ENCODE results near the gene UTY. TPM values are rescaled to one million over a fixed set of nuclear protein-coding genes. Genes with fewer than 3 reads are reported as not detected.

Gene UTY
- total RNA-seq, 4 donors from 2014 or later = 0.19 to 27.4 (median 17.6) TPM; not detected in 1

DNA sequence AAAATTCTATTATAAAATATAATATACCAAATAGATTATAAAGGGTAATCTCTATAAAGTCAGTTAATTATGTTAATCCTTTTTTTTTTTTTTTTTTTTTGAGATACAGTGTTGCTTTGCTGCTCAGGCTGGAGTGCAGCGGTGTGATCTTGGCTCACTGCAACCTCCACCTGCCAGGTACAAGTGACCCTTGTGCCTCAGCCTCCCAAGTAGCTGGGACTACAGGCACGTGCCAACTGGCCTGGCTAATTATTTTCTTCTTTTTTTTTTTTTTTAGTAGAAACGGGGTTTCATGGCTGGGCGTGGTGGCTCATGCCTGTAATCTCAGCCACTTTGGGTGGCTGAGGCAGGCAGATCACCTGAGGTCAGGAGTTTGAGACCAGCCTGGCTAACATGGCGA is 141.9 kb downstream of the UTY start:
- no peaks in the 10 kb centered on the region for H3K4me1 ChIP-seq
- no peak overlapping the region for H3K4me3 ChIP-seq
- H3K27ac ChIP-seq (replicated peaks in 1 of 4) = no peak overlapping the region
- H3K36me3 ChIP-seq = peaks cover 0 to 34% (median 0%) of the 10 kb centered on the region in 4 donors
- intact Hi-C loops (cut with DNase I) = no loop called here
- TF ChIP-seq EP300 (IDR thresholded peaks at IDR 0.05) (no peak), POLR2A (IDR thresholded peaks at IDR 0.05; ENCODE audit: low read depth) (no peak), POLR2AphosphoS5 (IDR thresholded peaks at IDR 0.05) (no peak)
- TF ChIP-seq, protein P1, sequence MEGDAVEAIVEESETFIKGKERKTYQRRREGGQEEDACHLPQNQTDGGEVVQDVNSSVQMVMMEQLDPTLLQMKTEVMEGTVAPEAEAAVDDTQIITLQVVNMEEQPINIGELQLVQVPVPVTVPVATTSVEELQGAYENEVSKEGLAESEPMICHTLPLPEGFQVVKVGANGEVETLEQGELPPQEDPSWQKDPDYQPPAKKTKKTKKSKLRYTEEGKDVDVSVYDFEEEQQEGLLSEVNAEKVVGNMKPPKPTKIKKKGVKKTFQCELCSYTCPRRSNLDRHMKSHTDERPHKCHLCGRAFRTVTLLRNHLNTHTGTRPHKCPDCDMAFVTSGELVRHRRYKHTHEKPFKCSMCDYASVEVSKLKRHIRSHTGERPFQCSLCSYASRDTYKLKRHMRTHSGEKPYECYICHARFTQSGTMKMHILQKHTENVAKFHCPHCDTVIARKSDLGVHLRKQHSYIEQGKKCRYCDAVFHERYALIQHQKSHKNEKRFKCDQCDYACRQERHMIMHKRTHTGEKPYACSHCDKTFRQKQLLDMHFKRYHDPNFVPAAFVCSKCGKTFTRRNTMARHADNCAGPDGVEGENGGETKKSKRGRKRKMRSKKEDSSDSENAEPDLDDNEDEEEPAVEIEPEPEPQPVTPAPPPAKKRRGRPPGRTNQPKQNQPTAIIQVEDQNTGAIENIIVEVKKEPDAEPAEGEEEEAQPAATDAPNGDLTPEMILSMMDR (IDR thresholded peaks at IDR 0.05) = no peak
- no CpG with 5 or more reads among the region's 5 CpGs for WGBS
- DNase-seq (ENCODE audit: extremely low spot score) = no peak
- H3K27me3 ChIP-seq = no peaks in the 10 kb centered on the region
- no peaks in the 10 kb centered on the region for H3K9me3 ChIP-seq

DNA sequence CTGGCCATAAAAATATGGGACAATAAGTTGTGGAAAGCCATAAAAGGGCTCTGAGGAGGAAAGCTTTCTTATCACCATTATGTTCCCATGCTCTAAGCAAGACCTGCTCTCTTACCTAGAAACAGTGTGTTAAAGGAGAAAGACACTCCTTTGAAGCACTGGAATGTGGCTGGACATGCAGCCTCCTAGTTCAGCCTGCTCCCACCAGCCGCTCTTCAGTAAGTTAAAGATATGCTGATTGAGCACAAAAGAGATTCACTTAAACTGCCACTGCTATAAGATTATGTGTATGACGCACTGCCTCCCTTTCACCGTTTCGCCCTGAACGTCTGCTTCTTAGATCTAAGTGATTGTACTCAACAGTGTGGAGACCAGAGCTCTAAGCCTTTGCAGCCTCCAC is 146.0 kb downstream of the UTY start:
- no peak overlapping the region for H3K27ac ChIP-seq (replicated peaks in 1 of 4)
- no CpG with 5 or more reads among the region's 5 CpGs for WGBS
- no peaks in the 10 kb centered on the region for H3K27me3 ChIP-seq
- intact Hi-C loops (cut with DNase I) = no loop called here
- no peak overlapping the region for H3K4me3 ChIP-seq
- H3K4me1 ChIP-seq = peaks cover 0 to 20% (median 2%) of the 10 kb centered on the region in 4 donors
- TF ChIP-seq POLR2AphosphoS5 (IDR thresholded peaks at IDR 0.05) (no peak), EP300 (IDR thresholded peaks at IDR 0.05) (no peak), POLR2A (IDR thresholded peaks at IDR 0.05; ENCODE audit: low read depth) (no peak)
- TF ChIP-seq, protein P1 (IDR thresholded peaks at IDR 0.05) = no peak
- peaks cover 0 to 20% (median 0%) of the 10 kb centered on the region in 4 donors for H3K36me3 ChIP-seq
- no peak for DNase-seq (ENCODE audit: extremely low spot score)
- H3K9me3 ChIP-seq = no peaks in the 10 kb centered on the region

GRCh38 chrY:13330651-13331050 is 149.2 kb downstream of the UTY start:
- TF ChIP-seq EP300 (IDR thresholded peaks at IDR 0.05) = no peak
- TF ChIP-seq, protein P1 (IDR thresholded peaks at IDR 0.05) = no peak
- TF ChIP-seq POLR2AphosphoS5 (IDR thresholded peaks at IDR 0.05) = no peak
- TF ChIP-seq POLR2A (IDR thresholded peaks at IDR 0.05; ENCODE audit: low read depth) = no peak
- Histone ChIP-seq H3K9me3 (no peaks in the 10 kb centered on the region), H3K4me1 (peaks cover 0 to 20% (median 2%) of the 10 kb centered on the region in 4 donors), H3K27ac (replicated peaks in 1 of 4) (no peak overlapping the region), H3K4me3 (no peak overlapping the region), H3K36me3 (peaks cover 0 to 20% (median 0%) of the 10 kb centered on the region in 4 donors), H3K27me3 (no peaks in the 10 kb centered on the region)
- no peak for DNase-seq (ENCODE audit: extremely low spot score)
- intact Hi-C loops (cut with DNase I) = no loop called here
- WGBS = no CpG with 5 or more reads among the region's 2 CpGs

- Histone ChIP-seq H3K4me1 (no peaks in the 10 kb centered on the region), H3K27ac (replicated peaks in 1 of 4) (no peak overlapping the region), H3K4me3 (no peak overlapping the region), H3K27me3 (no peaks in the 10 kb centered on the region), H3K36me3 (peaks cover 0 to 10% (median 0%) of the 10 kb centered on the region in 4 donors), H3K9me3 (no peaks in the 10 kb centered on the region)
- intact Hi-C loops (cut with DNase I) = no loop called here
- no peak for DNase-seq (ENCODE audit: extremely low spot score)
- TF ChIP-seq EP300 (IDR thresholded peaks at IDR 0.05) (no peak), POLR2AphosphoS5 (IDR thresholded peaks at IDR 0.05) (no peak)
- WGBS = no CpG with 5 or more reads among the region's 1 CpG
These were observed 166.9 kb downstream of the UTY start for GRCh38 chrY:13312966-13313365.

- Histone ChIP-seq H3K4me3 (no peak overlapping the region), H3K9me3 (no peaks in the 10 kb centered on the region), H3K4me1 (no peaks in the 10 kb centered on the region), H3K36me3 (peaks cover 0 to 4% (median 0%) of the 10 kb centered on the region in 4 donors), H3K27ac (replicated peaks in 1 of 4) (no peak overlapping the region), H3K27me3 (no peaks in the 10 kb centered on the region)
- intact Hi-C loops (cut with DNase I) = no loop called here
- TF ChIP-seq, protein P1 (IDR thresholded peaks at IDR 0.05) = no peak
- no peak for TF ChIP-seq EP300 (IDR thresholded peaks at IDR 0.05)
- TF ChIP-seq POLR2AphosphoS5 (IDR thresholded peaks at IDR 0.05) = no peak
- TF ChIP-seq POLR2A (IDR thresholded peaks at IDR 0.05; ENCODE audit: low read depth) = no peak
- no peak for DNase-seq (ENCODE audit: extremely low spot score)
- WGBS = no CpG with 5 or more reads among the region's 2 CpGs
These were observed 171.9 kb downstream of the UTY start for GRCh38 chrY:13307959-13308358.
